ENCODE data around the gene KIF5A.
"Not testable (repeated sequence)": the region's sequence is repeated elsewhere in the genome, so short reads cannot be mapped to it uniquely, and the experiment has no call there.

The KIF5A gene

GRCh38 chr12:57585156-57585555 is 35.3 kb downstream of the KIF5A start:
- DNase-seq = no peak

GRCh38 chr12:57586128-57586527 is 36.3 kb downstream of the KIF5A start:
- no peak for DNase-seq

GRCh38 chr12:57586832-57587429 is 37.1 kb downstream of the KIF5A start:
- no peak for DNase-seq

- not testable (repeated sequence) for DNase-seq
These were observed 39.2 kb downstream of the KIF5A start for GRCh38 chr12:57588951-57589610.

GRCh38 chr12:57590479-57590863 is 40.6 kb downstream of the KIF5A start:
- DNase-seq = no peak

GRCh38 chr12:57590864-57591781 is 41.3 kb downstream of the KIF5A start, which contains the start of gene PIP4K2C:
TSS of gene PIP4K2C (plus strand) at chr12:57591192. CDS start at chr12:57591290, 98 bp downstream.
- peak in 3 of 4 experiments; percentile 30 to 63 (median 57) for DNase-seq

- no peak for DNase-seq
These were observed 42.0 kb downstream of the KIF5A start for GRCh38 chr12:57591782-57592325.

GRCh38 chr12:57592551-57593165 is 42.8 kb downstream of the KIF5A start:
- no peak for DNase-seq

- no peak for DNase-seq
These were observed 43.3 kb downstream of the KIF5A start for GRCh38 chr12:57593187-57593586.

- DNase-seq = no peak
These were observed 50.6 kb downstream of the KIF5A start for GRCh38 chr12:57600395-57600794.

GRCh38 chr12:57602544-57602943 is 52.7 kb downstream of the KIF5A start:
- DNase-seq = no peak

GRCh38 chr12:57603324-57603723 is 53.5 kb downstream of the KIF5A start:
- no peak for DNase-seq

- DNase-seq = no peak
These were observed 54.1 kb downstream of the KIF5A start for GRCh38 chr12:57603815-57604453.

GRCh38 chr12:57604454-57604991 is 54.7 kb downstream of the KIF5A start, which contains the start of gene DTX3:
TSS of gene DTX3 (plus strand) at chr12:57604824. CDS start at chr12:57606518, 1,694 bp downstream.
- peak in 1 of 4 experiments; percentile 28 for DNase-seq

- DNase-seq = no peak
These were observed 55.4 kb downstream of the KIF5A start for GRCh38 chr12:57604992-57605810.

- DNase-seq = no peak
These were observed 56.0 kb downstream of the KIF5A start for GRCh38 chr12:57605811-57606311.

- no peak for DNase-seq
These were observed 56.6 kb downstream of the KIF5A start for GRCh38 chr12:57606399-57606798.

GRCh38 chr12:57606821-57607220 is 57.0 kb downstream of the KIF5A start:
- no peak for DNase-seq

GRCh38 chr12:57607958-57608663 is 58.3 kb downstream of the KIF5A start:
- DNase-seq = no peak

All from activated naive CD4-positive, alpha-beta T cell (primary cell).